GM12878 (cell line): ENCODE results near the gene UBASH3B. TPM values are rescaled to one million over a fixed set of nuclear protein-coding genes. Genes with fewer than 3 reads are reported as not detected.

Experiments used
- ATAC-seq: fragments of 200-7000 bp; cut with Tn5 transposase; 3 replicates; pipeline ENCODE4 v1.9.1; 2020; ENCODE audit warnings: mild to moderate bottlenecking, moderate library complexity
- BruUV-seq: library from RNA; stranded (reverse); fragments of 400-500 nt; replicated peaks from 2 replicates; lab custom pipeline; 2021; lab: Mats Ljungman, UMichigan
- CTCF ChIA-PET: fragments of 300-600 bp; sonication (Branson Sonifier 250); formaldehyde crosslinking; extraction: SDS; loops from one replicate; lab custom pipeline; 2021; ENCODE audit warnings: inconsistent platforms; lab: Yijun Ruan, JAX
- POLR2A ChIA-PET: fragments of 350-600 bp; formaldehyde crosslinking; extraction: SDS; loops from one replicate; lab custom pipeline; 2021; ENCODE audit warnings: inconsistent platforms; lab: Charles Lee
- RAD21 ChIA-PET: fragments of 300-600 bp; sonication (Branson Sonifier 250); formaldehyde crosslinking; loops from one replicate; lab custom pipeline; 2023; ENCODE audit warnings: antibody characterized with exemption; ENCODE audit not compliant: unreplicated experiment; lab: Charles Lee
- SMC1A ChIA-PET: fragments of 300-600 bp; sonication (Branson Sonifier 250); formaldehyde crosslinking; loops from one replicate; lab custom pipeline; 2023; ENCODE audit not compliant: unreplicated experiment, uncharacterized antibody; lab: Charles Lee
- DNase-seq: peaks from one replicate; pipeline ENCODE4 v3.0.0-alpha.2; 2011; ENCODE audit warnings: low read depth, low spot score
- FAIRE-seq: peaks from 3 replicates; lab custom pipeline; 2011; peaks lifted over from hg19 to GRCh38; lab: Jason Lieb, UNC
- H2AFZ ChIP-seq: 2 replicates; pipeline ENCODE4 v1.6.0; 2011; ENCODE audit warnings: low read depth, low read length, control low read depth; ENCODE audit not compliant: control insufficient read depth
- H3K27ac ChIP-seq: 2 replicates; pipeline ENCODE4 v1.5.1; 2011; ENCODE audit warnings: control low read depth; ENCODE audit not compliant: control insufficient read depth, insufficient read depth
- H3K27me3 ChIP-seq, 2 experiments: replicated peaks in 1 of 2; 2 replicates each; pipeline versions ENCODE4 v1.6.0 to v1.6.1; 2011; ENCODE audit warnings: low read length in 1 of 2; ENCODE audit not compliant: control insufficient read depth in 2 of 2, insufficient read depth in 2 of 2
- H3K36me3 ChIP-seq, 2 experiments: 2 replicates each; pipeline ENCODE4 v1.5.1; 2011; ENCODE audit warnings: low read length in 1 of 2; ENCODE audit not compliant: control insufficient read depth in 2 of 2, insufficient read depth in 2 of 2
- H3K4me1 ChIP-seq: 2 replicates; pipeline ENCODE4 v1.6.1; 2011; ENCODE audit warnings: mild to moderate bottlenecking, low read length, moderate library complexity, mixed read lengths; ENCODE audit not compliant: control insufficient read depth, insufficient read depth
- H3K4me2 ChIP-seq: 2 replicates; pipeline ENCODE4 v1.6.0; 2011; ENCODE audit warnings: control low read depth; ENCODE audit not compliant: control insufficient read depth, insufficient read depth
- H3K4me3 ChIP-seq: fragments of 200-600 bp; sonication (generic); 2 replicates; pipeline ENCODE4 v1.5.1; 2016
- H3K79me2 ChIP-seq: 2 replicates; pipeline ENCODE4 v1.6.0; 2011; ENCODE audit warnings: low read length; ENCODE audit not compliant: control insufficient read depth, insufficient read depth
- H3K9ac ChIP-seq: 2 replicates; pipeline ENCODE4 v1.8.0; 2011; ENCODE audit warnings: low read length, control low read depth, mixed read lengths; ENCODE audit not compliant: control insufficient read depth, insufficient read depth
- H3K9me3 ChIP-seq: replicated peaks from 3 replicates; pipeline ENCODE4 v1.5.1; 2011; ENCODE audit warnings: mild to moderate bottlenecking, low read length; ENCODE audit not compliant: control insufficient read depth, insufficient read depth
- H4K20me1 ChIP-seq: 2 replicates; pipeline ENCODE4 v1.6.0; 2011; ENCODE audit not compliant: control insufficient read depth, insufficient read depth
- POLR2AphosphoS5 ChIP-seq: IDR thresholded peaks from 2 replicates; pipeline ENCODE4 v1.6.1; 2011; ENCODE audit warnings: mild to moderate bottlenecking, low read length, inconsistent platforms
- POU2F2 ChIP-seq: IDR thresholded peaks from 3 replicates; pipeline ENCODE4 v1.6.1; 2011; ENCODE audit warnings: low read depth, mild to moderate bottlenecking, low read length, borderline replicate concordance
- WRNIP1 ChIP-seq: IDR thresholded peaks from 2 replicates; pipeline ENCODE4 v1.6.1; 2011; ENCODE audit warnings: low read depth, low read length, improper control_type of control experiment, borderline replicate concordance
- YBX1 ChIP-seq: fragments of 450-650 bp; IDR thresholded peaks from 2 replicates; pipeline ENCODE4 v1.6.1; 2016; ENCODE audit warnings: antibody characterized with exemption
- WGBS: methylation state at CpG from one replicate; pipeline ENCODE4 v1.1.6; 2016; ENCODE audit warnings: low lambda C conversion rate; ENCODE audit not compliant: insufficient replicate concordance, insufficient coverage; ENCODE audit errors: missing lambda C conversion rate; 5-methylcytosine and 5-hydroxymethylcytosine counted together
- in situ Hi-C: fragments of 300-500 bp; cut with MboI; formaldehyde crosslinking; loops from 9 replicates; pipeline ENCODE4 v1.14.3; 2018; ENCODE audit warnings: mixed read lengths
- intact Hi-C: fragments of 100-400 bp; cut with micrococcal nuclease; formaldehyde crosslinking; loops from one replicate; pipeline ENCODE4 v1.14.2; 2022; ENCODE audit not compliant: unreplicated experiment
- polyA plus RNA-seq, 11 experiments: library from polyadenylated mRNA; depleted of rRNA in 4 of 11; unstranded in 6 of 11; stranded (reverse) in 5 of 11; fragments of >200 nt; fragmentation: Nextera tagmentation in 4 of 11; fragmentation: Illumina TruSeq in 1 of 11; extraction: Ambion mirVana in 4 of 11; extraction: Trizol in 1 of 11; gene quantifications; 1 replicate in 1 of 11; 2 replicates in 10 of 11; pipeline versions ENCODE4 v1.2.1 to v1.2.3, GENCODE V29; 2011 to 2016; ENCODE audit warnings: inconsistent platforms in 2 of 11, missing spikeins in 2 of 11, low read depth in 1 of 11
- total RNA-seq, 4 experiments: library from RNA; depleted of rRNA in 3 of 4; stranded (reverse); fragments of >200 nt in 3 of 4; fragmentation: Illumina TruSeq in 1 of 4; extraction: Trizol in 1 of 4; gene quantifications; 2 replicates each; pipeline versions ENCODE4 v1.2.1 to v1.2.3, GENCODE V29; 2013 to 2021
- TF ChIP-seq, protein P1 (sequence below): IDR thresholded peaks from 2 replicates; pipeline ENCODE4 v1.6.1; 2011; ENCODE audit warnings: borderline replicate concordance, low read depth, mild to moderate bottlenecking, moderate library complexity, low read length; ENCODE audit not compliant: insufficient read depth, poor library complexity, severe bottlenecking

Gene UBASH3B
- total and polyA plus RNA-seq, 10 of the 15 experiments (the other 5 are each of a cell fraction or from before 2014, with no cell fraction given) = 0.18 to 3.3 (median 0.57) TPM

DNA sequence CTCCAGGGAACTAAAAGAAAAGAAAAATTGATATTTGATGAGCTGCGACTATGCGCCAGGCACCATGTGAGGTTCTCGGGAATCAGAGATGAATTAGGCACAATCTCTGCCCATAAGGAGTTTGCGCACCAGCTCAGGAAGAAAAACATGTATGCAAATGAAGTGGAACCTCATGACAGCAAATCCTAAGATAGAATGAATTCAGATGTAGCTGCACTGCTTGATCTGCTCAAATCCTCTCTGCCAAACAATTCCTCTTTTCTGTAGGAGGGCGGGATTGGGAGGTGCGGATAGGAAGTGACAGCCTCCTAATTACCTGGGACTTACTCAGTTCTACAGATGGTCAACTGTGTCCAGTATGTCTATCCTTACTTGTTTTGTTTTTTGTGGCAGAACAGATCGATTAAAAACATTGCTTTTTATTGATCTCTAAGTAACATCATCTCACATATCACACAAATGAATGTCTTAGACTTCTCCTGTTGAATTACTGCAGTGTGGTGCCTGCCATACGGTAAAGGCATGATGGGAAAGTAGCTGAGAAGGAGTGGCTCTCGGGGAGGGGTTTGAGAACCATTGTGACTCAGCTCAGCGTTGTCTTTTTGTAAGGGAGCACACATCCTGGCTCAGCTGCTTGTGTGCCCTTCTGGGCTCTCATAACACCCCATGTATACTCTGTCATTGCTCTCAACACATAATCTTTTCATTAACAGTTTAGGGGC, 196.7 kb downstream of the UBASH3B start:
- no peak for DNase-seq
- ChIA-PET POLR2A (interaction anchor here (0.6 to 4.5 kb wide), 17 partner anchors 8 to 395 kb away, joined by 3 to 34 read pairs (median 5); partner anchors contain the start of genes CRTAM and HSPA8), CTCF (interaction anchor here (0.5 to 31.9 kb wide), 29 partner anchors 8 to 273 kb away, joined by 3 to 869 read pairs (median 27); partner anchors contain the start of genes CRTAM and HSPA8), RAD21 (interaction anchor here (0.7 to 11.7 kb wide), 31 partner anchors 8 to 272 kb away, joined by 3 to 293 read pairs (median 8); partner anchors contain the start of genes CRTAM and HSPA8), SMC1A (interaction anchor here (0.7 to 21.9 kb wide), 32 partner anchors 10 to 271 kb away, joined by 3 to 485 read pairs (median 10); partner anchors contain the start of gene CRTAM)
- no TSS peak for BruUV-seq
- FAIRE-seq = peak; percentile 81
- H3K27me3 ChIP-seq = no peaks in the 10 kb centered on the region
- H3K4me1 ChIP-seq = peaks cover 18% of the 10 kb centered on the region
- H3K36me3 ChIP-seq = no peaks in the 10 kb centered on the region
- H3K4me3 ChIP-seq = peak overlapping the region; percentile 42; the same call in 1 of the 2 replicates
- H3K9me3 ChIP-seq = no peaks in the 10 kb centered on the region
- ATAC-seq = peak; percentile 3; the same call in 2 of the 3 replicates
- H3K4me2 ChIP-seq = peak overlapping the region; percentile 36
- no peak overlapping the region for H3K9ac ChIP-seq
- peak overlapping the region; percentile 68 for H2AFZ ChIP-seq
- intact Hi-C loops (no loop called here), in situ Hi-C loops (loop anchor here (5.0 kb wide), 1 partner anchor 55 kb away; no protein-coding TSS in a partner anchor)
- WGBS = 12% methylated on average over 10 of the region's 10 CpGs
- no peak overlapping the region for H3K27ac ChIP-seq
- H3K79me2 ChIP-seq = no peaks in the 10 kb centered on the region
- TF ChIP-seq POU2F2 = 0 out of 3 replicates have a peak, but pooled peaks have one; percentile 39
- TF ChIP-seq, protein P1, sequence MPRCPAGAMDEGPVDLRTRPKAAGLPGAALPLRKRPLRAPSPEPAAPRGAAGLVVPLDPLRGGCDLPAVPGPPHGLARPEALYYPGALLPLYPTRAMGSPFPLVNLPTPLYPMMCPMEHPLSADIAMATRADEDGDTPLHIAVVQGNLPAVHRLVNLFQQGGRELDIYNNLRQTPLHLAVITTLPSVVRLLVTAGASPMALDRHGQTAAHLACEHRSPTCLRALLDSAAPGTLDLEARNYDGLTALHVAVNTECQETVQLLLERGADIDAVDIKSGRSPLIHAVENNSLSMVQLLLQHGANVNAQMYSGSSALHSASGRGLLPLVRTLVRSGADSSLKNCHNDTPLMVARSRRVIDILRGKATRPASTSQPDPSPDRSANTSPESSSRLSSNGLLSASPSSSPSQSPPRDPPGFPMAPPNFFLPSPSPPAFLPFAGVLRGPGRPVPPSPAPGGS = peak; percentile 13
- no peak for TF ChIP-seq WRNIP1
- no peak for TF ChIP-seq YBX1
- no peak for TF ChIP-seq POLR2AphosphoS5
- no peaks in the 10 kb centered on the region for H4K20me1 ChIP-seq
